ENCODE measurements around the gene M1AP.

- no peak for TF ChIP-seq CTCF (IDR thresholded peaks at IDR 0.05)
- no peak for TF ChIP-seq POLR2A (IDR thresholded peaks at IDR 0.05)
These were observed 124.1 kb downstream of the M1AP start for GRCh38 chr2:74524005-74524404.

Data from lower leg skin (tissue), 3 donors.